HG03095 (cell line): Measurements from ENCODE around the gene CRHR1.
"Not testable (repeated sequence)": the region's sequence is repeated elsewhere in the genome, so short reads cannot be mapped to it uniquely, and the experiment has no call there.

Experiments used
- ATAC-seq: cut with Tn5 transposase; IDR thresholded peaks from one replicate; pipeline ENCODE4 v1.9.1; 2021; ENCODE audit warnings: moderate library complexity; ENCODE audit not compliant: unreplicated experiment

CRHR1 gene

DNA sequence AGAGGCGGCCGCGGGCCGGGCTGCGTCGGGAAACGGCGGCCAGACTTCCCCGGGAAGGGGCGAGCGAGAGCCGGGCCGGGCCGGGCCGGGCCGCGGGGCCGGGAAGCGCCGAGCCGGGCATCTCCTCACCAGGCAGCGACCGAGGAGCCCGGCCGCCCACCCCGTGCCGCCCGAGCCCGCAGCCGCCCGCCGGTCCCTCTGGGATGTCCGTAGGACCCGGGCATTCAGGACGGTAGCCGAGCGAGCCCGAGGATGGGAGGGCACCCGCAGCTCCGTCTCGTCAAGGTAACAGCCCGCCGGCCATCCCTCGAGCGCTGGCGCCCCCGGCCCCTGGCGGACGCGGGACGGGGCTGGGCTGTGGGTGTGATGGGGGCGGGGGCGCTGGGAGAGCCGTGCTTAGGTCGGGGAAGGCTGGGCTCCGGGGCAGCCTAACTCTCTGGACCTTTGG lies at the start of gene CRHR1:
Gene CRHR1 (plus strand): TSS at position 28 of the 448 bp plus-strand sequence. CDS start 225 bp downstream, at position 253.
- no peak for ATAC-seq

DNA sequence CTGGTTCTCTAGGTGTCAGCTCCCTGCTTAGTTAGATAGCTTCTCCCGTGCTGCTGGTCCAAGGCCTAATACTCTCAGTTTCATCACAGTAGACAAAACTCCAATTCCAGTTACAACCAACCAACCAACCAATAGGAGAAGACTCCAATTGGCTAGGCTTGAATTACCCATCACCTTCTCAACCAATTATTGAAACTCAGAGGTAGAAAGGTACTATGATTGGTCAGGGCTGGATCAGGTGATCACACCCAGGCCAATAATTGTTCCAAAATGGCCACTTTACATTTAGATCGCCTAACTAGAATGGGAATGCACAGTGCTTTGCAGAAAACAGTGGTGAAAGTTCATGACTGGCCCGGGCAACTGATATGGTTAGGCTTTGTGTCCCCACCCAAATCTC lies 49.5 kb upstream of the CRHR1 start:
- ATAC-seq, result no peak

DNA sequence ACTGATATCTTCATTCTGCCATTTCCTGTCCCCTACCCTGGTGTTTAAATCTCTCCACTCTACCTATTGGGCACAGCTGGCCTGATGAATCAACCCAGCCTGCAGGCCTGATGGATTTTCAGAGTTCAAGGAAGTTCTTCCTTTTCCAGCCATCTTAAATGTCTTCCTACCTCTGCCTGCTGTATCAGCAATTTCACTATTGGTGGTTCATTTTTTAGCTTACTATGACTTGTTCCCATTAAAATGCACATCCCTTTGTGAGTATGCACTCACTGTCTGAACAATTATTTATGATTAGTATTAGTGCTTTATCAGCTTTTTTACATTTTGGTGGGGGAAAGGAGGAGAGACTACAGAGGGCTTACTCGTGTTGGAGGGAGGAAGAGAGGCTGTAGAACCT lies 48.6 kb upstream of the CRHR1 start:
- no peak for ATAC-seq

DNA sequence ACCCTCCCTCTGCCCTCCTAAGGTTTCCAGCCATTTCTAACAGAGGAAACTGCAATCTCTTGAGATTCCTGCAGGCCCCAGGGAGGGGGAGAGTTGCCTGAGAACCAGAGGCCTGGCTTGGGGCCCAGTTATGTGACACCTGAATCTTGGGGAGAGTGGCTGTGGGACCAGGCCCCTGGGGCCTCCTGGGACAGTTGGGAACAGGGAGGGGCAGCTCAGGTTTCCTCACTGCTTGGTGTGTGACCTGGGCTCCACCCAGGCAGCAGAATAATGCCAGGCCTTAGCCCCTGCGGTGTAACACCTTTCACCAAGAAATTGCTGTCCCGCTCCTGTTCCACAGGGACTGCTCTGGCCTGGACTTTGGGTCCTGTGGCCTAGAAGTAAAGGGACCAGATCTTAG lies 44.3 kb upstream of the CRHR1 start:
- no peak for ATAC-seq

DNA sequence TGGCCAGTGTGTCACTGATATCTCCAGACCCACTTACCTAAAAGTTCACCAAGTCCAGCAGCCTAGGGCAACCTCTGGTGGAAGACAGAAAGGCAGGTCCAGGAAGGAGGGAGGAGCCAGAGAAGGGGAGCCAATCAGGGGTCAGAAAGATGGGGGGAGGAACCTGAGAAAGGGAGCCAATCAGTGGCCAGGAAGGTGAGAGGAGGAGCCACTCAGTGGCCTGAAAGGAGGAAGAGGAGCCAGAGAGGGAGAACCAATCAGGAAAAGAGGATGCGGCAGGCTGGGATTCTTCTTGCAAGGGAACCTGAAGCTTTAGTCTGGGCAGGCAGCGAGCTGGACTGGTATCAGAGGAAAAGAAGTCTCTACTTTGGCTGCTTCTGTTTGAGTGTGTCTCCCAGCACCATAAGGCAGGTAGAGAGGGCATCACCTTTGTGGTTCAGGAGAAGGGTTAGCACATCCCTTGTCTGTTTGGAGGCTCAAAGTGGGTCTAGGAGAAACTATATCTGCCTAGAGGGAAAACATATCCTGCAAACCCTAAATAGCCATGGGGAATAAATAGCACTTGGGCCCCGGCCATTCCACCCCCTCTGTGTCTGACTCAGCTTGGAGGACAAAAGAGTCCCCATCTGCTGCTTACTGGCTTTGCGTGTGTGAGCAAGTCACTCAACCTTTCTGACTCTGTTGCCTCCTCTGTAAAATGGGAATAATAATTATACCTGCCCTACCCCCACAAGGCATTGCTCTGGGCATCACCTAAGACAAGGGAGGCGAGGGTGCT lies 43.4 kb upstream of the CRHR1 start:
- ATAC-seq, result no peak

DNA sequence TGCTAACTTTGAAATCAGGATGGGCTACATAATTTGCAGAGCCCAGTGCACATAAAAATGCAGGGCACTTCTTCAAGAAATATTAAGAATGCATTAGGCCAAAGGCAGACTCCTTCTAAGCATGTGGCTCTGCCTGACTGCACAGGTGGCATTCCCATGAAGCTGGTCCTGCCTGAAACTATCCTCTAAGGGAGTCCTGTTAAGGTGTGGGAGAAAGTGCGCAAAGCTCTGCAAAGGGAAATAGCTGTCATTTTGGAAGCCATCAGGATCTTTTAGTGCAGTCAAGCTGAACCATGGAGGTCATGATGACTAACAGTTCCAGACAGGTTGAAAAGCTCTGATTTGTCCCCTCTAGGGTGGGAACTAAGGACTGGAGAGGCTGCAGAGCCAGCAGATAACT lies 41.9 kb upstream of the CRHR1 start:
- ATAC-seq, result no peak

DNA sequence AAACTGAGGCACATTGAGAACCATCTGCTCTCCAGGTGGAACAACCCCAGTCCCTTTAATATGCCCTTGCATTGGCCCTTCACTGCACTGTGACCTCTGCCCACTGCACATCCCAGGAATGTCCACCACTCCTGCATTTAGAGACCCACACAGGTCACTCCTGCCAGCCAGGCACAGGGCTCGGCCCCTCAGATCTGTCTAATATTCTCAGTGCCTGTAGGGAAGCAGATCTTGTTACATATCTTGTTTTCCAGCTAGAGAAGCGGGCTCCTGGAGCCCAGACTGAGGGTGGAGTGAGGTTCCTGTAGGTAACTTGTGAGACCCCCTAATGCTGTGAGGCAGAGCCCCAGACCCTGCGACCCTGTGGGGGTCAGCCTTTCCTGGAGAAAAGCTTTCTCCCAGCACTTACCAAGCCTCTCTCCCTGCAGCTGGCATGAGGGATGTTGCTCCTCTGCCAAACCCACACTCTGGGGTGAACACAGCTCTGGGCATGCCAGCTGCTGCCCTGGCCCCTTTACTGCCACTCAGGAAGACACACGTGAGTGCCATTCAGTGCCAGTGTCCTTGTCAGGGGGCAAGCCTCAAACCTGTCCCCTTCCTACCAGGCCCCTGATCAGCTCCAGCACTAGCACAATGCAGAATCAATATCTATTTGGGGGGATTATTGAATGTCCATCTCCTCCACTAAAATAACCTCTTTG lies 40.3 kb upstream of the CRHR1 start:
- ATAC-seq, result no peak

DNA sequence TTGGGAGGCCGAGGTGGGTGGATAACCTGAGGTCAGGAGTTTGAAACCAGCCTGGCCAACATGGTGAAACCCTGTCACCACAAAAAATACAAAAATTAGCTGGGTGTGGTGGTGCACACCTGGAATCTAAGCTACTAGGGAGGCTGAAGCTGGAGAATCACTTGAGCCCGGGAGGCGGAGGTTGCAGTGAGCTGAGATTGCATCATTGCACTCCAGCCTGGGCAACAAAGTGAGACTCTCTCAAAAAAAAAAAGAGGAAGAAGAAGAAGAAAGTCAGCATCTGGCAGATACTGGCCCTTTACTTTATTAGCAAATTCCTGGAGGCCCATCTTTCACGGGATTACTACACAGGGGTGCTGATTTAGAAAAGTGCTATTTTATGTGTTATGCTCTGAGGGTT lies 39.3 kb upstream of the CRHR1 start:
- ATAC-seq, result not testable (repeated sequence)

DNA sequence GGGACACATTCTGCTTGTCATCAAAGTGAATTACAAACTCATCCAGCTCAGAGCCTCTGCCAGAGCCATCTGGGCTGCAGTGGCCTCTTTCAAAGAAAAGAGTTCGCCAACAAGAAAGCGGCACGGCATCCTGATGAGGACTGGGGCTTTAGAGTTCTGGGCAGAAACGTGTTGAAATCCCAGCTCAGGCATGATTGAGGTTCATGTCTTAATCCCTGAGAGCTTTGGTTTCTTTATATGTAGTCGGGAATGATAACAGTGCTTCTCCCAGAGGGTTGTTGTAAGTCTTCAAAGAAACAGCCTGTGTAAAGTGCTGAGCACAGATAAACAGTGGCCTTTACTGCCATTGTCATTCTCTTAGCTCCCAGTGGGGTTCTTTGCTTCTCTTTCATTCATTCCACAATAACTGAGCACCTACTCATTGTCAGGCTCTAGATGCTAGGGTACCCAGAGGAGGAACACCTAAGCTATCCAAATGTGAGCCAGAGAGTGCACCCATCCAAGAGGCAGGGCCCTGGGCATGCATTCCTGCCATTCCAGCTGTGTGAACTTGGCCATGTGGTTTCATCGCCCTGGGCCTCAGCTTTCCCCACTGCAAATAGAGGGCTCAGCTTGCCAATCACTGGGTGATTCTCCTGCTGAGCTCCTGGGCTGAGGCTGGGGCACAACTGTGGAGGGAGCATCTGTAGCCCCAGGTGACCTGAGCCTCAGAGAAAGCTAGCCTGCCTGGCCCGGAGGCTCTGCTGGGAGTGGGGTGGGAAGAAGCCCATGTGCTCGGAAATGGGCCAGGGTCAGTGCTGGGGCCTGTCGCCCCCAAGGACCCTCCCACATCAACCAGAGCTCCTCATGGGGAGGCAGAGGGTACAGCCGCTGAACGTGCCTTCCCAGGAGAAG lies 38.3 kb upstream of the CRHR1 start:
- no peak for ATAC-seq

DNA sequence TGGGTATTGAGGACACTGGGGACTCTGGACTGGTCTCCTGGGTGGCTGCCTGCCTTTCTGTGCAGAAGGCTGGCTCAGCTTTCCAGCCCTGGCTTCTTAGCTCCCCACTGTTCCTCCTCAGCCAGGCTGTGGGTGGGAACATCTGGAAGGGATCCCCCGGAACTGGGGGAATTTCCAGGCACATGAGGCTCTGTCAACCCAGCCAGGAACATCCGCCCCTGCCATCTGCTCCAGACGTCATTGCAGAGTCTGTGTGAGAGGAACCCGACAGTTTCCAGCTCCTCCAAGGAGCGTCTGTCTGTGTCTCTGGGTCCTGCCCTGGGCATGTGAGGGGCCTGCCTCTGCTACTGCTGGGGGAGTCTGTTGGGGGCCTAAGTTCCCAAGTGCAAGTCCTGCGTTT lies 36.2 kb upstream of the CRHR1 start:
- ATAC-seq, result no peak

DNA sequence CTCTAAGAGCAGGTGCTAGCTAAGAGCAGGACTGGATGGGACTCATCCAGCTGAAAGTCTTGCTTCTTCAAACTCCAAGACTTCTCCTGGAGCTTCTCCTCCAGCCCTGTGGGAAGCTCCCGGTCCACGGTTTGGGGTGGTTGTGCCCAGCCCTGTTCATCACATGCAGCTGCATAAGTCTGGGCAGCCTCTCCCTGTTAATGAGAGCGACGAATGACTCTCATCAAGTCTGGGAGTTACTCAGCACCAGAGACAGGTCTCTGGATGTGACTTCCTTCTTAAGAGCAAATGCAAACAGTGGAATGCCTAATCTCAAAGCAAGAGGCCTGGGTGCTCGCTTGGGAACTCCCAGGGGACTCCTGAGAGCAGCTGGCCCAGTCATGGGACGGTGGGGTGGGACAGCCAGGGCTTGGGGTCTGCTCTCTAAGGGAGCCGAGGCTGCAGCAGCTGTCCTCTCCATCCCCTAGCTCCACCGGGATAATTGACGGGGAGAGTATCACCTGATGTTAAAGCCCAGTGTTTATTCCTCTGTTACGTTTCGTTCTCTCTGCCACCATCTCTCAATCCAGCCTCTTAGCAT lies 35.3 kb upstream of the CRHR1 start:
- ATAC-seq, result no peak

DNA sequence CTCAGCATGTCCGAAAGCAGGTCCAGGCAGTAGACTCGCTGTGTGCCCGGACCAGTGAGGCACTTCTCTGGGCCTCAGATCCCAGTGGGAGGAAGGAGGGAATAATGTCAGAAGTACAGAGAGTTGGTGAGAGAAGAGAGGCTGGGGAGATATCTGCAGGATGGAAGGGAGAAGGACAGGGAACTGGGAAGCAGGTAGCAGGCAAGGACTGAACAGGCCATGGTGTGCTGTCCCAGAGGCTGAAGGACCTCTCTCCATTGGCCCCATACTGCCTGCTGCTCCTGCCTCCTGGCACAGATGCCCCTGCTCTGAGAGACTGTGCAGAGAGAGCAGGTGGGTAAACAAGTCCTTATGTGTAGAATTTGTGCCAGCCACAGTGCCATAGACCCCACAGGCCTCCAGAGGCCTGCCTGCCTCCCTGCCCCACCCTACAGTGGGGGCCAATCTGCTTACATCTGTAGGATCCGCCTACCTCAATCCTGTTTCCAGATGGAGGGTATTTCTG lies 34.2 kb upstream of the CRHR1 start:
- no peak for ATAC-seq

DNA sequence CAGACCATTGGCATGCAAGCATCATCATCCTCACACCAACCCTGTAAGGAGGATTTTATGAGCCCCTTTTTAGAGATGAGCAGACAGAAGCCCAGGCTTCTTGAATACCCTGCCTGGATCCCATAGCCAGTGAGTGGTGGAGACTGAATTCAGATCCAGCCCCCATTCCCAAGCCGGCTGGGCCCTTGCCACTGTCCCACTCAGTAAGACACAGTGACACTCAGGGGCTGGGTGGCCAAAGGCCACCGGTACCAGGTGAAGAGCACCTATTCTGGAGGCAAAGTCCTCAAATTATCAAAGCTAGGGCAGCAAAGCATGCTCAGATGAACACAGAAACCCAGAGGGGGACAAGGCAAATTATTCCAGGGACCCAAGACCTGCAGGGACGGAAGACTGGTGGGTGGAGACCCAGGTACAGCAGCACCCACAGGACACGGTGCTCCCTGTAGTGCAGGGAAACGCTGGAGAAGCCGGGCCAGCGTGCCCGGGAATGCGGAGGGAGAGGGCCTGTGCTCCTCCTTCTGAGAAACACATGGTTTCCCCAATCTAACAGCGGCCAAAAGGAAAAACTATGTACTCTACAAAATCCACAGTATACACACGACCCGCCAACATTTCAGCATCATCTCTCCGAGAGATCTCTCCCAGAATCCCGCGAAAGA lies 33.2 kb upstream of the CRHR1 start:
- ATAC-seq, result no peak

DNA sequence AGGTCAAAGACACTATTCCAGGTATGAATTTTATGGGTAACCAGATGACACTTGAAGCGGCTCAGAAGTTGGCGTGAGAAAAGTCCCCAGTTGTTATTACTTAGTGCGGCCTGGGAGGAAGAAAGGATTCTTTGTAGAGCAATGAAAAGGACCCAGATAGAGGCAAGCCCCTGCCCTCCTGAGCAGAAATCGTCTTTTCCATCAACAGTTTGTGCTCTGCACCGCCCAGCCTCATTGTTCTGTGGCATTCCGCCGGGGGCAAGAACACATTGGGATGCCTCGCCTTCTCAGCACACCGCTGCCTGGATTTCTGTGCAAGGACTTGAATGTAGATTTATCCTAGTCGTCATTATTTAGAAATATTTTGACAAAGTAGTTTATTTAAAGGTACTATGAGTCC lies 32.7 kb upstream of the CRHR1 start:
- ATAC-seq, result no peak

DNA sequence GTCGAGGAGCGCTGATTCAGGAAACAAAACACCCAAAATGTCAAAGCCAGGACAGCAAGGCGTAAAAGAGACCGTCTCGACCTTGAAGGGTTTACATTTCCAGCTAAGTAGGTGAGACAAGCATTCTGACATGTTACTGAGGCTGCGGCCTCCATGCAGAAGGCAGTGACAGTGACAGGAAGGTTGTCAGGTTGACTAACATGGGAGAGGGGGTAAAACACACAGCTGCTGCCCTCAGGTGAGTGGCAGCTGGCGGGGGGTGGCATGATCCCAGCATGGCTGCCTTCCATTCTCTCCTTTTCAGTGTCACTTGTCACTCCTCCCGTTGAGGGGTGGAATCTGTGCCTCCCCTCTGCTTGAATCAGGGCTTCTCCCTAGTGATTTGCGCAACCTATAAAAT lies 31.9 kb upstream of the CRHR1 start:
- no peak for ATAC-seq

DNA sequence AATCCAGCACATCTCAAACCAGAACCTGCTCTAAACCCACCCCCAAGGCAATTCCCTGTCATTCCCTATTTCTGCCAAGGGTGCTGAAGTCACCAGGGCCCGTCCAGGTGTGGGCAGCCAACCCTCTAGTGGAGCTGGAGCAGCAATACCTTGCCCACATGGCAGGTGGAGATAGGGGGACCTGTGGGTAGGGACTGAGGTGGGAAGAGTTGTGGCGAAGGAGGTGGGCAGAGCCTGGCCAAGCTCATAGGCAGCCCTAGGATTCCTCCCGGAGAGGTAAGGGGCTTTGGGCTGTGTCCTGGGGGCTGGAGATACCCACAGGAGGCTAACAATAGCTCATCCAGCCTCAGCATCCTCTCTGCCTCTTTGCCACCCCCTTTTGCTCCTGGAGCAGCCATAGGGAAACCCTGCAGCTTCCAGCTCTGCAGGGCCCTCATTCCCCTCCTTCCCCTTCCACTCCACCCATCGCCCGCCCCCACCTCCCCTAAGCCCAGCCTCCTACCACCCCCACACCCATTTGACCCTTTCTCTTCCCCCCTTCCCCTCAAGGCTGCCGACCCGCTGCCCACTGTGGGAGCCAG lies 30.4 kb upstream of the CRHR1 start:
- no peak for ATAC-seq

DNA sequence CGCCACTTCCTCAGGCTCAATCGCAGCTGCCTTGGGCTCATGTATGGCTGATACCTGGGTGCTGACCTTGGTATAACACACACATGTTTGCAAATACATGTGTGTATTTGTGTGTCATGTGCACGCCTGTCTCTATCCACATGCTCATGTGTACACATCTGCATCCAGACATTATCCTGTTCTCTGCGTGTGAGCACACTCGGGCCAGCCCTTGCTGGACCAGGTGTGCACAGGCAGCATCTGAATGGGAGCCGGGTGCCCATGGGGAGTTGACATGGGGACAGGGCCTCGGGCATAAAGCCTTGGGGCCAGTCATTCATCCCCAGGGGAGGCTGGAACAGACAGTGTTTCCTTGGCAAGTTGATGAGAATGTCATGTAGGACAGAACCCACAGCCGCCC lies 29.1 kb upstream of the CRHR1 start:
- no peak for ATAC-seq

DNA sequence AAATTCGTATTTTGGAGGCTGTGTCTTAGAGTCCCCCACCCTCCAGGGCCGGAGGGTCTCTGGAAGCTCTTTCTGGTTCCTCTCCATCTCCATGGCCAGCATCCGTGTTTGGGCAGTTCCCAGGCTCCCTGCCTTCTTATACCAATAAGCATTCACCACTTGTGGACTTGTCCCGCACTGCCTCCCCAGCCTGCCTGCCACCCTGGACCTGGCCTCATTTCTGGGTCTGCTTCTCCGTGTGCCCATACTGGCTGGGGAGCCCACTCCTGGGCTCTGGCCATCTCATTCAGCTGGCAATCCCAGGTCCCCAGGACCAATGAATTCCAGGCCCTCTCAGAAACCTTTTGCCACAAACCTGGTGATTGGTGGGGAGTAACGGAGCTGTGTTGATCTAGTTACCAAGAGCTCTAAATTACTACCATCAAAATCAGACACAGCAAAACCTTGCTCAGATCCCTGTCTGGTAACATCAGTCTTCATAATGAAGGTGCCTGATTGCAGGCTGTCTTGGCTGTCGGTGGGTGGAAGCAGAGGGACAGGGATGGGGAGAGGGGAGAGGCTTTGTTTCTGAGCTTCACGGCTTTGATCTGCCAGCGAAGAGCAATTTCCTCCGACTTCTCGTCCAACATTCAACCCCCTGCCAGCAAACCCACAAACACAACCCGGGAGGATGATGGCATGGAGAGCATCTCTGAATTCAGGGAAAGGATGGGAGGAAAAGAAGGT lies 27.7 kb upstream of the CRHR1 start:
- ATAC-seq, result no peak

DNA sequence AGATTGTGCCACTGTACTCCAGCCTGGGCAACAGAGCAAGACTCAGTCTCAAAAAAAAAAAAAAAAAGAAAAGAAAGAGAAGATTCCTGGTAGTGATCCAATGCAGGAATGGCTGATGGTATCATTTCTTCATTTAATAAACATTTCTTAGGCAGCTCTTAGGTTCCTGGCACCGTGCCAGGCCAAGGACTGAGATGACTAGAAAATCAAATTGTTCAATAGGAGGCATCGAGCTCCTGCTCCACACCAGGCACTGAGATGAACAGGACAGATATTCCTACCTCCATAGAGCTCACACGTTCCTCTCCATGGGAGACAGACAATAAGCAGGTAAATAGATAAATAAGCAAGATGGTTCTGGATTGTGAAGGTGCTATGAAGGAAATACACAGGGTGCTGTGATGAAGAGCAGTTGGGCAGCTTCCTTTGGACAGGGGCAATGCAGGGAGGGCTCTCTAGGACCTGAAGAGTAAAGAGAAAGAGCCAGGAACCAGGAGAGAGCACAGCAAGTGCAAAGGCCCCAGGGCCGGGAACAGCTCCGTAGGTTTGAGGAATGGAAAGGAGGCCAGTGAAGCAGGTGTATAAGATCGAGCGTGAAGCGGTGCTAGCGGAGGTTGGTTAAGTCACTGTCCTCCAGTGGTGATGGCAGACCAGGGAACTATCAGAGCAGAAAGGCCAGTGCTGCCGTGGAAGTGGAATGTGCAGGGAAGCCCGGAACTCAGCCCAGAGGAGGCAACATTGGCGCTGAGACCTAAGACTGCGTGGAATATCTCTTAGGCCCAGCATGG lies 26.5 kb upstream of the CRHR1 start:
- ATAC-seq, result no peak
